ENCODE data around the gene CDC7. TPM values are rescaled to one million over a fixed set of nuclear protein-coding genes. Genes with fewer than 3 reads are reported as not detected.

Gene CDC7
- total RNA-seq, 2 experiments from 2014 or later: 35.8 to 54.5 TPM

Other genes starting within 250 kb of the CDC7 start
- 0.41 and 1.3 TPM in 2 replicates for gene HFM1, start 96.0 kb upstream of the CDC7 start, total RNA-seq (2014; rRNA removed; shearing (Covaris generic))
- 1.4 and 1.6 TPM in 2 replicates for gene HFM1, start 96.0 kb upstream of the CDC7 start, total RNA-seq (2022)

Measured in OCI-LY7 (cell line).